ENCODE results near the gene PRSS48.

DNA sequence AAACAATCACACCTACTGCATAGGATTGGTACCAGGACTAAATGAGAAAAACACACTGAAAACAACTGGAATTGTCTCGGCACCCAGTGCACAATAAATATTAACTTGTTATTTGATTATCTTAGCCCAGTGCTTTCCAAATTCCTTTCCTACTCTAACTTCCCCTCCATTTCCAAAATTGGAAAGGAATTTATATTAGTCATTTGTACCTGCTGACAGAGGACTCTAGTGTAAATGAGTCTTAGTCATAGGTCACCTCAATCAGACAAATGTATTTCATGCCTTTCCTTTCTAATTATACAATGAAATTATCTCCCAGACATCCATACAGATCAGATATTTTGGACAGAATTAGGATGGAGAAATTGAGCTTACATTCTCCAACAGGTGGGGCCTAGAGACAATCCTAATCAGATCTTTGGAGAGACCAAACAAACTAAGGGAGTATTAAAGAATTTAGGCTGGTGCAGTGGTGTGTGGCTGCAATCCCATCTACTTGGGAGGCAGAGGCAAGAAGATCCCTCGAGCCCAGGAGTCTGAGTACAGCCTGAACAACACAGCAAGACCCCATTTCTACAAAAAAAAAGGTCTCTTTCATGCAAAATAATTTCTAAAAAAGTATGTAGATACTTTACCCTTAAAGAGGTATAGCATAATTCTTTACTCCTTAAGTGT, 38.4 kb downstream of the PRSS48 start:
- TF ChIP-seq POLR2A (IDR thresholded peaks at IDR 0.05; ENCODE audit: low read depth, low read length) = no peak
- TF ChIP-seq, protein P1, sequence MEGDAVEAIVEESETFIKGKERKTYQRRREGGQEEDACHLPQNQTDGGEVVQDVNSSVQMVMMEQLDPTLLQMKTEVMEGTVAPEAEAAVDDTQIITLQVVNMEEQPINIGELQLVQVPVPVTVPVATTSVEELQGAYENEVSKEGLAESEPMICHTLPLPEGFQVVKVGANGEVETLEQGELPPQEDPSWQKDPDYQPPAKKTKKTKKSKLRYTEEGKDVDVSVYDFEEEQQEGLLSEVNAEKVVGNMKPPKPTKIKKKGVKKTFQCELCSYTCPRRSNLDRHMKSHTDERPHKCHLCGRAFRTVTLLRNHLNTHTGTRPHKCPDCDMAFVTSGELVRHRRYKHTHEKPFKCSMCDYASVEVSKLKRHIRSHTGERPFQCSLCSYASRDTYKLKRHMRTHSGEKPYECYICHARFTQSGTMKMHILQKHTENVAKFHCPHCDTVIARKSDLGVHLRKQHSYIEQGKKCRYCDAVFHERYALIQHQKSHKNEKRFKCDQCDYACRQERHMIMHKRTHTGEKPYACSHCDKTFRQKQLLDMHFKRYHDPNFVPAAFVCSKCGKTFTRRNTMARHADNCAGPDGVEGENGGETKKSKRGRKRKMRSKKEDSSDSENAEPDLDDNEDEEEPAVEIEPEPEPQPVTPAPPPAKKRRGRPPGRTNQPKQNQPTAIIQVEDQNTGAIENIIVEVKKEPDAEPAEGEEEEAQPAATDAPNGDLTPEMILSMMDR (conservative IDR thresholded peaks at IDR 0.05; ENCODE audit: low read depth, low read length) = no peak
- TF ChIP-seq, protein P2, sequence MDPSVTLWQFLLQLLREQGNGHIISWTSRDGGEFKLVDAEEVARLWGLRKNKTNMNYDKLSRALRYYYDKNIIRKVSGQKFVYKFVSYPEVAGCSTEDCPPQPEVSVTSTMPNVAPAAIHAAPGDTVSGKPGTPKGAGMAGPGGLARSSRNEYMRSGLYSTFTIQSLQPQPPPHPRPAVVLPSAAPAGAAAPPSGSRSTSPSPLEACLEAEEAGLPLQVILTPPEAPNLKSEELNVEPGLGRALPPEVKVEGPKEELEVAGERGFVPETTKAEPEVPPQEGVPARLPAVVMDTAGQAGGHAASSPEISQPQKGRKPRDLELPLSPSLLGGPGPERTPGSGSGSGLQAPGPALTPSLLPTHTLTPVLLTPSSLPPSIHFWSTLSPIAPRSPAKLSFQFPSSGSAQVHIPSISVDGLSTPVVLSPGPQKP (IDR thresholded peaks at IDR 0.05; ENCODE audit: borderline replicate concordance, low read depth, low read length) = no peak
- no peak for TF ChIP-seq MAZ (IDR thresholded peaks at IDR 0.05; ENCODE audit: borderline replicate concordance, low read depth, low read length)

Measured in IMR-90 (cell line).